Left ventricle myocardium superior (tissue), 1 donor: ENCODE measurements around the gene CALN1. TPM values are rescaled to one million over a fixed set of nuclear protein-coding genes. Genes with fewer than 3 reads are reported as not detected.
A peak's percentile ranks its signal among the peaks of the same experiment; 100 is the strongest.
"Not testable (repeated sequence)": the region's sequence is repeated elsewhere in the genome, so short reads cannot be mapped to it uniquely, and the experiment has no call there.

ENCODE experiments used
- ATAC-seq: fragments of 200-7000 bp; cut with Tn5 transposase; one replicate; pipeline ENCODE4 v1.9.1; 2020; ENCODE audit warnings: mild to moderate bottlenecking, moderate library complexity
- DNase-seq: peaks from one replicate; pipeline ENCODE4 v3.0.0-alpha.2; 2020
- intact Hi-C: fragments of 100-400 bp; cut with micrococcal nuclease; formaldehyde crosslinking; loops from one replicate; pipeline ENCODE4 v1.11.0; 2022
- long read RNA-seq: library from polyadenylated mRNA; unstranded; transcript quantifications from one replicate; pipeline ENCODE4 v2.0.0, GENCODE V29; 2021
- total RNA-seq: library from RNA; stranded (reverse); fragmentation: NEBNext Ultra II Directional; extraction: Animal tissue kit (Norgen Biotek cat#: 25700); gene quantifications from one replicate; pipeline ENCODE4 v1.2.1, GENCODE V29; 2021
- donor health status: DM: no; HTN: yes; CAD: no; lungs with severe emphysema.

CALN1 gene
- total RNA-seq = not detected
- long read RNA-seq = 0 reads

GRCh38 chr7:72412121-72412618, at the start of gene CALN1:
Gene CALN1, minus strand, starts transcription at chr7:72412338.
- intact Hi-C loops, ATAC-seq, DNase-seq: not testable (repeated sequence)

GRCh38 chr7:72453471-72453870, 41.3 kb upstream of the CALN1 start:
- ATAC-seq = no peak
- intact Hi-C loops = no loop called here

GRCh38 chr7:72447465-72448204, 35.5 kb upstream of the CALN1 start:
- DNase-seq (no peak), ATAC-seq (no peak)
- intact Hi-C loops = no loop called here

More at GRCh38 chr7:72453471-72453870, 41.3 kb upstream of the CALN1 start:
- DNase-seq = no peak

- DNase-seq = no peak
- intact Hi-C loops = no loop called here
- no peak for ATAC-seq
These were observed 34.7 kb upstream of the CALN1 start for GRCh38 chr7:72446591-72447462.

- no peak for ATAC-seq
- no peak for DNase-seq
- intact Hi-C loops = no loop called here
These were observed 34.0 kb upstream of the CALN1 start for GRCh38 chr7:72446131-72446530.

- no peak for ATAC-seq
- DNase-seq = no peak
- intact Hi-C loops = no loop called here
These were observed 33.4 kb upstream of the CALN1 start for GRCh38 chr7:72445580-72445979.

- no peak for DNase-seq
- intact Hi-C loops = no loop called here
- no peak for ATAC-seq
These were observed 32.9 kb upstream of the CALN1 start for GRCh38 chr7:72445075-72445474.

GRCh38 chr7:72444026-72444776, 32.1 kb upstream of the CALN1 start:
- intact Hi-C loops = no loop called here
- DNase-seq = no peak
- ATAC-seq = no peak

- intact Hi-C loops = no loop called here
- DNase-seq (no peak), ATAC-seq (no peak)
These were observed 29.7 kb upstream of the CALN1 start for GRCh38 chr7:72441791-72442190.

GRCh38 chr7:72438491-72438890, 26.4 kb upstream of the CALN1 start:
- intact Hi-C loops = no loop called here
- DNase-seq (no peak), ATAC-seq (no peak)

GRCh38 chr7:72437610-72438009, 25.5 kb upstream of the CALN1 start:
- DNase-seq = no peak
- ATAC-seq = no peak
- intact Hi-C loops = no loop called here

- intact Hi-C loops = no loop called here
- DNase-seq (no peak), ATAC-seq (no peak)
These were observed 25.0 kb upstream of the CALN1 start for GRCh38 chr7:72437061-72437585.

- no peak for DNase-seq
- peak; percentile 53 for ATAC-seq
- intact Hi-C loops = no loop called here
These were observed 23.9 kb upstream of the CALN1 start for GRCh38 chr7:72435925-72436480.

- intact Hi-C loops = no loop called here
- ATAC-seq (peak; percentile 86), DNase-seq (peak; percentile 61)
These were observed 23.2 kb upstream of the CALN1 start for GRCh38 chr7:72435366-72435765.

- intact Hi-C loops = no loop called here
- DNase-seq = no peak
- ATAC-seq = no peak
These were observed 18.4 kb upstream of the CALN1 start for GRCh38 chr7:72430531-72430930.

GRCh38 chr7:72429316-72429715, 17.2 kb upstream of the CALN1 start:
- DNase-seq = no peak
- no peak for ATAC-seq
- intact Hi-C loops = no loop called here

GRCh38 chr7:72416846-72417245, 4.7 kb upstream of the CALN1 start:
- DNase-seq (no peak), ATAC-seq (no peak)
- intact Hi-C loops = no loop called here

- ATAC-seq = no peak
- intact Hi-C loops = no loop called here
- DNase-seq = no peak
These were observed 3.4 kb upstream of the CALN1 start for GRCh38 chr7:72415586-72415985.

GRCh38 chr7:72413886-72414285, 1.7 kb upstream of the CALN1 start:
- intact Hi-C loops = no loop called here
- ATAC-seq (no peak), DNase-seq (no peak)
